GM23248 (cell line): ENCODE data around the gene DOK6.

ENCODE experiments used
- EZH2 ChIP-seq: fragments of 200-600 bp; sonication (generic); IDR thresholded peaks from 2 replicates; pipeline ENCODE4 v1.6.1; 2018; ENCODE audit warnings: antibody characterized with exemption, mild to moderate bottlenecking; ENCODE audit not compliant: insufficient read depth, poor library complexity, severe bottlenecking
- EZH2phosphoT487 ChIP-seq: fragments of 200-600 bp; sonication (generic); IDR thresholded peaks from 2 replicates; pipeline ENCODE4 v1.6.1; 2018; ENCODE audit warnings: antibody characterized with exemption, moderate library complexity, mild to moderate bottlenecking, low read depth; ENCODE audit not compliant: insufficient read depth

DNA sequence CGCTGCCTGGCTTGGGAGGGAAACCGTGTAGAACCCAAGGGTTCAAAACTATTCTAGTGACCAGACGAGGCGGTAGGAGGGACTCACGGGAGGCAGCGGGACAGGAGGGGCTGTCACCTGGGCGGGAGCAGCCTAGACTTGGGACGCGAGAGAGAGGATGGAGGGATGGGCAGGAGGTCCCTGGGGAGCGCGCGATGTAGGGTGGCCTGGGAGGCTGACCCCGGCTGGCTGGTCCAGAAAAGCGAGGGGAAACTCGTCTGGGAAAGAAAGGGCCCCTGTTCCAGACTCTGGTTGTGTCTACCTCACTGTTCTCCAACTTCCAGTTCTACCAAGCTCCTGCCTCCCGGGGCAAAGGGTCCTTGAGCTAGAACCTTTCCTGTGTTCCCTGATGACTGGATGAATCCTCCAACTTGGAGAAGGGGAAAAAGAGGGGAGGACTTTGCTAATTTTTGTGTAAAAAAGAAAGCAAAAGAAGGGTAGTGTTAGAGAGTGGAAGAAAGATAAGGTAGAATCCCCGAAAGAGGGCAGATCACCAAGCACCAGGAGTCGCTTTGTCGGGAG is 1.4 kb downstream of the DOK6 start:
- TF ChIP-seq EZH2 (no peak), EZH2phosphoT487 (no peak)
